Ovary (tissue), 3 donors: Measurements from ENCODE around the gene CCDC57.

Experiments used
- POLR2A ChIP-seq: fragments of 450-650 bp; IDR thresholded peaks from one replicate; pipeline ENCODE4 v1.6.1; 2017; ENCODE audit warnings: antibody characterized with exemption, mild to moderate bottlenecking, moderate library complexity
- TF ChIP-seq, protein P1 (sequence below), 3 donors: fragments of 450-650 bp in 2 of 3; fragments of 200-600 bp in 1 of 3; IDR thresholded peaks; one replicate each; pipeline versions ENCODE4 v1.5.1 to v1.8.0; 2016 to 2022; ENCODE audit warnings: antibody characterized with exemption in 3 of 3, mild to moderate bottlenecking in 1 of 3
- donor health status: DM: no; HTN: no; CAD: no.

DNA sequence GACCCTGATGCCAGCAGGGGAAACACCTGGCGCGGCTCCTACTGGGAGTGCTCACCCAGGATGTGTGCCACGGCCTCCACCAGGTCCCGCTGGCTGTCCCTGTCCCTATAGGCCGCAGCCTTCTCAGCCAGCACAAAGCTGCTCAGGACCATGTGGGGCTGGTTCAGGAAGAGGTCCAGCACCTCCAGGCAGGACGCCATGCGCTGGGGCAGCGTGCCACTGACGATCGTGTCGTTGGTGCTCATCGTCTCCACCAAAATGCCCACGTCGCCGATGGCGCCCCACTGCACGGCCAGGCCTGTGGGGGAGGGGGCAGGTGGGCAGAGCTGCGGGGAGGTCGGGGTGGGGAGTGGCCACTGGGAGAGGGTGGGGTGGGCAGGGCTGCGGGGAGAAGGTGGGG lies 131.1 kb downstream of the CCDC57 start:
- TF ChIP-seq POLR2A = no peak
- TF ChIP-seq, protein P1, sequence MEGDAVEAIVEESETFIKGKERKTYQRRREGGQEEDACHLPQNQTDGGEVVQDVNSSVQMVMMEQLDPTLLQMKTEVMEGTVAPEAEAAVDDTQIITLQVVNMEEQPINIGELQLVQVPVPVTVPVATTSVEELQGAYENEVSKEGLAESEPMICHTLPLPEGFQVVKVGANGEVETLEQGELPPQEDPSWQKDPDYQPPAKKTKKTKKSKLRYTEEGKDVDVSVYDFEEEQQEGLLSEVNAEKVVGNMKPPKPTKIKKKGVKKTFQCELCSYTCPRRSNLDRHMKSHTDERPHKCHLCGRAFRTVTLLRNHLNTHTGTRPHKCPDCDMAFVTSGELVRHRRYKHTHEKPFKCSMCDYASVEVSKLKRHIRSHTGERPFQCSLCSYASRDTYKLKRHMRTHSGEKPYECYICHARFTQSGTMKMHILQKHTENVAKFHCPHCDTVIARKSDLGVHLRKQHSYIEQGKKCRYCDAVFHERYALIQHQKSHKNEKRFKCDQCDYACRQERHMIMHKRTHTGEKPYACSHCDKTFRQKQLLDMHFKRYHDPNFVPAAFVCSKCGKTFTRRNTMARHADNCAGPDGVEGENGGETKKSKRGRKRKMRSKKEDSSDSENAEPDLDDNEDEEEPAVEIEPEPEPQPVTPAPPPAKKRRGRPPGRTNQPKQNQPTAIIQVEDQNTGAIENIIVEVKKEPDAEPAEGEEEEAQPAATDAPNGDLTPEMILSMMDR (IDR thresholded peaks at IDR 0.05) = no peak
